Rectal smooth muscle tissue (tissue), 1 donor: Measurements from ENCODE around the gene RAVER1.
"Not testable (repeated sequence)": the region's sequence is repeated elsewhere in the genome, so short reads cannot be mapped to it uniquely, and the experiment has no call there.

Experiments used
- H3K27ac ChIP-seq: one replicate; pipeline ENCODE4 v1.7.0; 2013; ENCODE audit warnings: low read depth, low read length, inconsistent platforms
- H3K27me3 ChIP-seq: one replicate; pipeline ENCODE4 v1.7.0; 2013; ENCODE audit warnings: low read length; ENCODE audit not compliant: control insufficient read depth, insufficient read depth
- H3K36me3 ChIP-seq: one replicate; pipeline ENCODE4 v1.7.0; 2013; ENCODE audit warnings: low read length; ENCODE audit not compliant: control insufficient read depth, insufficient read depth
- H3K4me1 ChIP-seq: one replicate; pipeline ENCODE4 v1.7.0; 2013; ENCODE audit warnings: low read length; ENCODE audit not compliant: control insufficient read depth, insufficient read depth
- H3K4me3 ChIP-seq: one replicate; pipeline ENCODE4 v1.7.0; 2013; ENCODE audit warnings: low read length
- H3K9ac ChIP-seq: one replicate; pipeline ENCODE4 v1.7.0; 2013; ENCODE audit warnings: low read length

The RAVER1 gene

GRCh38 chr19:10290357-10290875 lies 42.9 kb downstream of the RAVER1 start:
- H3K4me1 ChIP-seq, result peaks cover 13% of the 10 kb centered on the region
- no peak overlapping the region for H3K9ac ChIP-seq
- H3K27me3 ChIP-seq, result peaks cover 65% of the 10 kb centered on the region
- no peaks in the 10 kb centered on the region for H3K36me3 ChIP-seq
- peak overlapping the region; percentile 56 for H3K4me3 ChIP-seq
- H3K27ac ChIP-seq, result no peak overlapping the region

GRCh38 chr19:10289836-10290356 lies 43.4 kb downstream of the RAVER1 start, which contains the start of gene ICAM5:
Gene ICAM5 (plus strand): TSS chr19:10289952. CDS start chr19:10290044, 92 bp downstream.
- no peak within 1 kb of the TSS for H3K27ac ChIP-seq

DNA sequence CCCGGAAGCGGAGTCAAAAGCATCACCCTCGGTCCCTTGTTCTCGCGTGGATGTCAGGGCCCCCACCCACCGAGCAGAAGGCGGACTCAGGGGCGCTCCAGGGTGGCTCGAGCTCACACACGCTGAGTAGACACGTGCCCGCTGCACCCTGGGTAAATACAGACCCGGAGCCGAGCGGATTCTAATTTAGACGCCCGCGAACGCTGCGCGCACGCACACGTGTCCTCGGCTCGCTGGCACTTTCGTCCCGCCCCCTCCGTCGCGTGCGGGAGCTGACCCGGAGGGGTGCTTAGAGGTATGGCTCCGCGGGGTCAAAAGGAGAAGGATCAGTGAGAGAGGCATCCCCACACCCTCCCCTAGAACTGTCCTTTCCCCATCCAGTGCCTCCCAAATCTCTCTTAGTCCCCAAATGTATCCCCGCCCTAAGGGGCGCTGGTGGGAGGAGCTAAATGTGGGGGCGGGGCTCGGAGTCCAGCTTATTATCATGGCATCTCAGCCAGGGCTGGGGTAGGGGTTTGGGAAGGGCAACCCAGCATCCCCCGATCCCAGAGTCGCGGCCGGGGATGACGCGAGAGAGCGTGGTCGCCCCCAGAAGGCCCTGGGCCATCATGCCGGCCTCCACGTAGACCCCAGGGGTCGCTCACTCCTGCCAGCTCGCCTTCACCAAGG lies 44.0 kb downstream of the RAVER1 start:
- Histone ChIP-seq H3K27me3 (peaks cover 57% of the 10 kb centered on the region), H3K27ac (no peak overlapping the region), H3K4me3 (peak overlapping the region; percentile 62), H3K9ac (no peak overlapping the region), H3K4me1 (peaks cover 13% of the 10 kb centered on the region), H3K36me3 (peaks cover 3% of the 10 kb centered on the region)

More at GRCh38 chr19:10289836-10290356, 43.4 kb downstream of the RAVER1 start, which contains the start of gene ICAM5:
- Histone ChIP-seq H3K4me3 (peak within 1 kb of the TSS; percentile 62), H3K4me1 (peaks cover 13% of the 10 kb centered on the region), H3K9ac (no peak within 1 kb of the TSS), H3K27me3 (peaks cover 62% of the 10 kb centered on the region), H3K36me3 (peaks cover 3% of the 10 kb centered on the region)

- Histone ChIP-seq H3K27ac (no peak overlapping the region), H3K4me3 (peak overlapping the region; percentile 62), H3K36me3 (peaks cover 3% of the 10 kb centered on the region), H3K4me1 (peaks cover 13% of the 10 kb centered on the region), H3K27me3 (peaks cover 53% of the 10 kb centered on the region), H3K9ac (no peak overlapping the region)
These were observed 44.6 kb downstream of the RAVER1 start for GRCh38 chr19:10288662-10289166.

DNA sequence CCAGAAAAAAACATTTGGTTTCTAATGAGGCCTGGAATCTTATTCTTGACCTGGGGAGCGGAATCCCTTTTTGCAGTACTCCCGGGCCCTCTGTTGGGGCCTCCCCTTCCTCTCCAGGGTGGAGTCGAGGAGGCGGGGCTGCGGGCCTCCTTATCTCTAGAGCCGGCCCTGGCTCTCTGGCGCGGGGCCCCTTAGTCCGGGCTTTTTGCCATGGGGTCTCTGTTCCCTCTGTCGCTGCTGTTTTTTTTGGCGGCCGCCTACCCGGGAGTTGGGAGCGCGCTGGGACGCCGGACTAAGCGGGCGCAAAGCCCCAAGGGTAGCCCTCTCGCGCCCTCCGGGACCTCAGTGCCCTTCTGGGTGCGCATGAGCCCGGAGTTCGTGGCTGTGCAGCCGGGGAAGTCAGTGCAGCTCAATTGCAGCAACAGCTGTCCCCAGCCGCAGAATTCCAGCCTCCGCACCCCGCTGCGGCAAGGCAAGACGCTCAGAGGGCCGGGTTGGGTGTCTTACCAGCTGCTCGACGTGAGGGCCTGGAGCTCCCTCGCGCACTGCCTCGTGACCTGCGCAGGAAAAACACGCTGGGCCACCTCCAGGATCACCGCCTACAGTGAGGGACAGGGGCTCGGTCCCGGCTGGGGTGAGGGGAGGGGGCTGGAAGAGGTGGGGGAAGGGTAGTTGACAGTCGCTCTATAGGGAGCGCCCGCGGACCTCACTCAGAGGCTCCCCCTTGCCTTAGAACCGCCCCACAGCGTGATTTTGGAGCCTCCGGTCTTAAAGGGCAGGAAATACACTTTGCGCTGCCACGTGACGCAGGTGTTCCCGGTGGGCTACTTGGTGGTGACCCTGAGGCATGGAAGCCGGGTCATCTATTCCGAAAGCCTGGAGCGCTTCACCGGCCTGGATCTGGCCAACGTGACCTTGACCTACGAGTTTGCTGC lies 46.3 kb downstream of the RAVER1 start, which contains the start of gene ICAM4:
ICAM4 (plus strand) TSS at position 153 of the 935 bp plus-strand sequence; CDS start at position 211, 58 bp downstream.
- Histone ChIP-seq H3K9ac (no peak within 1 kb of the TSS), H3K36me3 (peaks cover 3% of the 10 kb centered on the region), H3K27me3 (peaks cover 37% of the 10 kb centered on the region), H3K27ac (no peak within 1 kb of the TSS), H3K4me3 (peak within 1 kb of the TSS; percentile 14), H3K4me1 (peaks cover 13% of the 10 kb centered on the region)

GRCh38 chr19:10285393-10285792 lies 47.9 kb downstream of the RAVER1 start:
- H3K36me3 ChIP-seq, result peaks cover 3% of the 10 kb centered on the region
- H3K27ac ChIP-seq, result no peak overlapping the region
- peaks cover 21% of the 10 kb centered on the region for H3K27me3 ChIP-seq
- no peak overlapping the region for H3K9ac ChIP-seq
- peaks cover 2% of the 10 kb centered on the region for H3K4me1 ChIP-seq
- no peak overlapping the region for H3K4me3 ChIP-seq

DNA sequence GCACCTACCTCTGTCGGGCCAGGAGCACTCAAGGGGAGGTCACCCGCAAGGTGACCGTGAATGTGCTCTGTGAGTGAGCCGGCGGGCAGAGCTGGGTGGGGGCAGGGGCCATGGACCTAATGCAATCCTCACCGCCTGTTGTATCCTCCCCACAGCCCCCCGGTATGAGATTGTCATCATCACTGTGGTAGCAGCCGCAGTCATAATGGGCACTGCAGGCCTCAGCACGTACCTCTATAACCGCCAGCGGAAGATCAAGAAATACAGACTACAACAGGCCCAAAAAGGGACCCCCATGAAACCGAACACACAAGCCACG lies 48.4 kb downstream of the RAVER1 start:
- peaks cover 2% of the 10 kb centered on the region for H3K4me1 ChIP-seq
- no peak overlapping the region for H3K9ac ChIP-seq
- H3K4me3 ChIP-seq, result no peak overlapping the region
- H3K36me3 ChIP-seq, result peaks cover 3% of the 10 kb centered on the region
- H3K27me3 ChIP-seq, result peaks cover 18% of the 10 kb centered on the region
- H3K27ac ChIP-seq, result no peak overlapping the region

DNA sequence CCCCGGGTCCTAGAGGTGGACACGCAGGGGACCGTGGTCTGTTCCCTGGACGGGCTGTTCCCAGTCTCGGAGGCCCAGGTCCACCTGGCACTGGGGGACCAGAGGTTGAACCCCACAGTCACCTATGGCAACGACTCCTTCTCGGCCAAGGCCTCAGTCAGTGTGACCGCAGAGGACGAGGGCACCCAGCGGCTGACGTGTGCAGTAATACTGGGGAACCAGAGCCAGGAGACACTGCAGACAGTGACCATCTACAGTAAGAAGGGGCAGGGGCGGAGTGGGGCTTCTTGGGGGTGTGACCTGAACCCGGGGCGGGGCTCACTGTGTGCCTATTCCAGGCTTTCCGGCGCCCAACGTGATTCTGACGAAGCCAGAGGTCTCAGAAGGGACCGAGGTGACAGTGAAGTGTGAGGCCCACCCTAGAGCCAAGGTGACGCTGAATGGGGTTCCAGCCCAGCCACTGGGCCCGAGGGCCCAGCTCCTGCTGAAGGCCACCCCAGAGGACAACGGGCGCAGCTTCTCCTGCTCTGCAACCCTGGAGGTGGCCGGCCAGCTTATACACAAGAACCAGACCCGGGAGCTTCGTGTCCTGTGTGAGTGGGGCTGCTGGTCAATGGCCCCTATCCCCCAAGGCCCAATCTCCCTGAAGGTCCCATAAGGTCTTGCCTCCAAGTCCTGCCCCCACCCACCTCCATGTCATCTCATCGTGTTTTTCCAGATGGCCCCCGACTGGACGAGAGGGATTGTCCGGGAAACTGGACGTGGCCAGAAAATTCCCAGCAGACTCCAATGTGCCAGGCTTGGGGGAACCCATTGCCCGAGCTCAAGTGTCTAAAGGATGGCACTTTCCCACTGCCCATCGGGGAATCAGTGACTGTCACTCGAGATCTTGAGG lies 49.0 kb downstream of the RAVER1 start:
- Histone ChIP-seq H3K4me3 (no peak overlapping the region), H3K9ac (no peak overlapping the region)

GRCh38 chr19:10283301-10284064 lies 49.8 kb downstream of the RAVER1 start:
- Histone ChIP-seq H3K9ac (no peak overlapping the region), H3K36me3 (peaks cover 3% of the 10 kb centered on the region), H3K27me3 (peaks cover 9% of the 10 kb centered on the region), H3K27ac (no peak overlapping the region), H3K4me1 (no peaks in the 10 kb centered on the region), H3K4me3 (no peak overlapping the region)

More for the DNA sequence above, 49.0 kb downstream of the RAVER1 start:
- H3K27me3 ChIP-seq, result peaks cover 17% of the 10 kb centered on the region
- H3K4me1 ChIP-seq, result peaks cover 2% of the 10 kb centered on the region
- no peak overlapping the region for H3K27ac ChIP-seq
- H3K36me3 ChIP-seq, result peaks cover 3% of the 10 kb centered on the region

GRCh38 chr19:10282043-10282442 lies 51.3 kb downstream of the RAVER1 start:
- not testable (repeated sequence) for H3K36me3 ChIP-seq, H3K27me3 ChIP-seq, H3K27ac ChIP-seq, H3K9ac ChIP-seq, H3K4me1 ChIP-seq, H3K4me3 ChIP-seq
